ENCODE data around the gene PSEN1.

The PSEN1 gene

DNA sequence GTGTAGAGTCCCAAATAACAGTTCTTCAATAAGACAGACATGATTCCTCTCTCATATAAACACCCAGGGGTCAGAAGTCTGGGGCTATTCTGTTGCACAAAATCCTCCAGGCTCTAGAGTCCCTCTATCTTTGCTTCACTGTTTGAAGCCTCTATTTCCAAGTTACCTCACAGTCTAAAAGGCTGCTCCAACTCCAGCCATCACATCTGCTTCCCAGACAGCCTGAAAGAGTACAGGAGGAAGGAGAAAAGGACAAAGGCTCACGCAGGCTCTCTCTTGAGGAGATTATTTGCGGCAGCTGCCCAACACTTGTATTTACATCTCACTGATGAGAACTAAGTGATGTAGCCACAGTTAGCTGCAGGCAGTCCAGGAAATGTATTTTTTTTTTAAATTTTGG, 107.4 kb downstream of the PSEN1 start:
- no peak for TF ChIP-seq REST (IDR thresholded peaks at IDR 0.05; ENCODE audit: insufficient replicate concordance, low read depth)
- TF ChIP-seq POLR2AphosphoS5 (IDR thresholded peaks at IDR 0.05; ENCODE audit: low read depth), result no peak
- no peak for TF ChIP-seq GABPA (IDR thresholded peaks at IDR 0.05; ENCODE audit: low read depth)
- TF ChIP-seq, protein P1, sequence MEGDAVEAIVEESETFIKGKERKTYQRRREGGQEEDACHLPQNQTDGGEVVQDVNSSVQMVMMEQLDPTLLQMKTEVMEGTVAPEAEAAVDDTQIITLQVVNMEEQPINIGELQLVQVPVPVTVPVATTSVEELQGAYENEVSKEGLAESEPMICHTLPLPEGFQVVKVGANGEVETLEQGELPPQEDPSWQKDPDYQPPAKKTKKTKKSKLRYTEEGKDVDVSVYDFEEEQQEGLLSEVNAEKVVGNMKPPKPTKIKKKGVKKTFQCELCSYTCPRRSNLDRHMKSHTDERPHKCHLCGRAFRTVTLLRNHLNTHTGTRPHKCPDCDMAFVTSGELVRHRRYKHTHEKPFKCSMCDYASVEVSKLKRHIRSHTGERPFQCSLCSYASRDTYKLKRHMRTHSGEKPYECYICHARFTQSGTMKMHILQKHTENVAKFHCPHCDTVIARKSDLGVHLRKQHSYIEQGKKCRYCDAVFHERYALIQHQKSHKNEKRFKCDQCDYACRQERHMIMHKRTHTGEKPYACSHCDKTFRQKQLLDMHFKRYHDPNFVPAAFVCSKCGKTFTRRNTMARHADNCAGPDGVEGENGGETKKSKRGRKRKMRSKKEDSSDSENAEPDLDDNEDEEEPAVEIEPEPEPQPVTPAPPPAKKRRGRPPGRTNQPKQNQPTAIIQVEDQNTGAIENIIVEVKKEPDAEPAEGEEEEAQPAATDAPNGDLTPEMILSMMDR (IDR thresholded peaks at IDR 0.05; ENCODE audit: insufficient read depth, low read length), result no peak
- TF ChIP-seq SPI1 (IDR thresholded peaks at IDR 0.05; ENCODE audit: borderline replicate concordance, low read depth), result no peak
- H3K27ac ChIP-seq (replicated peaks), result no peak overlapping the region
- no peak overlapping the region for H3K4me3 ChIP-seq (replicated peaks; ENCODE audit: insufficient read depth, low read length)
- DNase-seq (ENCODE audit: low read depth in 1 of 2, low spot score in 1 of 2), result no peak
- H3K27me3 ChIP-seq (ENCODE audit: insufficient read depth, poor library complexity, severe bottlenecking), result peaks cover 3% of the 10 kb centered on the region

DNA sequence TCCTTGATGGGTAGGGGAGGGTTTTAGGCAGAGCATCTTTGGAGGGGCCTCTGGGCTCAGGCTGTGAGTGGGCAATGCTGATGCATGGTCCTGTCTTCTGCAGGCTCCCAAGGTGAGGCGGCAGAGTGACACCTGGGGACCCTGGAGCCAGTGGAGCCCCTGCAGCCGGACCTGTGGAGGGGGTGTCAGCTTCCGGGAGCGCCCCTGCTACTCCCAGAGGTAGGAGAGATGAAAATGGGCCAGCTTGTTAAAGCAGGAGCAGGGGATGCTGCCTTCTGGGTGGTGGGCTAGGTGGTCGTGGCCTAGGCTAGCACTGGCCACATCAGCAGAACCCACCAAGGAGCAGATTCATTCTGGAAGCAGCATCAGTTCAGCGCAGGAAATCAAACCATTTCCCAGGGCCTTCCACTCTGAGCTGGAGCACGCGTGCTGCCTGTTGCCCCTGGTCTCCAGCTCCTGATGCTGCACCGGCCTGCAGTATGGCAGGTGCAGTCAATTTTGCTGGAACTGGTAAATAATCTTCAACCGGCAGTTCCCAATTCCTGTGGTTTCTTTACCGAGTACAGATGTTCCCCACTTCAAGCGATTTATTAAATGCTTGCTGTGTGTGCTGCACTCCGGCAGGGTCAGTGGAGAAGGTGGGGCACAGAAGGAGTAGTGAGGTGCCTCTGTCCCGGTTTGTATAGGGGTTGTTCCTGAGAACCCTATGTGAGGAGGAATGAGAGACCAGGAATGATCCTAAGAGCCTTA, 108.4 kb downstream of the PSEN1 start:
- Histone ChIP-seq H3K4me3 (replicated peaks; ENCODE audit: insufficient read depth, low read length) (no peak overlapping the region), H3K27me3 (ENCODE audit: insufficient read depth, poor library complexity, severe bottlenecking) (no peaks in the 10 kb centered on the region), H3K27ac (replicated peaks) (no peak overlapping the region)
- DNase-seq (ENCODE audit: low read depth in 1 of 2, low spot score in 1 of 2), result no peak
- TF ChIP-seq REST (IDR thresholded peaks at IDR 0.05; ENCODE audit: insufficient replicate concordance, low read depth) (no peak), POLR2AphosphoS5 (IDR thresholded peaks at IDR 0.05; ENCODE audit: low read depth) (no peak), GABPA (IDR thresholded peaks at IDR 0.05; ENCODE audit: low read depth) (no peak), SPI1 (IDR thresholded peaks at IDR 0.05; ENCODE audit: borderline replicate concordance, low read depth) (no peak)
- TF ChIP-seq, protein P1 (IDR thresholded peaks at IDR 0.05; ENCODE audit: insufficient read depth, low read length), result no peak

GRCh38 chr14:73245480-73246325, 109.4 kb downstream of the PSEN1 start:
- Histone ChIP-seq H3K27ac (replicated peaks) (no peak overlapping the region), H3K4me3 (replicated peaks; ENCODE audit: insufficient read depth, low read length) (peak overlapping the region; percentile 49), H3K27me3 (ENCODE audit: insufficient read depth, poor library complexity, severe bottlenecking) (no peaks in the 10 kb centered on the region)
- TF ChIP-seq SPI1 (IDR thresholded peaks at IDR 0.05; ENCODE audit: borderline replicate concordance, low read depth), result no peak
- TF ChIP-seq, protein P1 (IDR thresholded peaks at IDR 0.05; ENCODE audit: insufficient read depth, low read length), result no peak
- no peak for TF ChIP-seq REST (IDR thresholded peaks at IDR 0.05; ENCODE audit: insufficient replicate concordance, low read depth)
- no peak for TF ChIP-seq GABPA (IDR thresholded peaks at IDR 0.05; ENCODE audit: low read depth)
- TF ChIP-seq POLR2AphosphoS5 (IDR thresholded peaks at IDR 0.05; ENCODE audit: low read depth), result no peak
- DNase-seq (ENCODE audit: low read depth in 1 of 2, low spot score in 1 of 2), result peak; percentile 25

All from HL-60 (cell line).